DMS153 (cell line): ENCODE data around the gene COL4A2.

Experiments used
- DNase-seq: peaks from one replicate; lab custom pipeline; 2025; lab: John Stamatoyannopoulos, UW

The COL4A2 gene

GRCh38 chr13:110455444-110455843, 148.4 kb downstream of the COL4A2 start:
- DNase-seq = no peak

GRCh38 chr13:110455941-110456340, 148.9 kb downstream of the COL4A2 start:
- peak; percentile 82 for DNase-seq

DNA sequence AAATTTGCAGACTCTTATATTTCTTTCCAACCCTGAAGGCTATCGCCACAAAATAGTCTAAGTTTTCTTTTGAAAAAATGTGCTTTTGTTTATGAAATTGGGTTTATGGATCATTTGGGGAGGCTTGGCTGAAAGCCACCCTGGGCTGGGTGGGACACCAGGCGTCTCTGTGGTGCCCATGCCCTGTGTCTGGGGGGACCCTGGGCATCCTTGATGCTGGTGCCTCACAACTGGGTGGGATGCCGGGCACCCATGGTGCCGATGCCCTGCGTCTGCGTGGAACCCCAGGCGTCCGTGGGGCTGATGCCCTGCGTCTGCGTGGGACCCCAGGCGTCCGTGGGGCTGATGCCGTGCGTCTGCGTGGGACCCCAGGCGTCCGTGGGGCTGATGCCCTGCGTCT, 149.5 kb downstream of the COL4A2 start:
- no peak for DNase-seq

GRCh38 chr13:110457361-110457760, 150.3 kb downstream of the COL4A2 start:
- DNase-seq = no peak

DNA sequence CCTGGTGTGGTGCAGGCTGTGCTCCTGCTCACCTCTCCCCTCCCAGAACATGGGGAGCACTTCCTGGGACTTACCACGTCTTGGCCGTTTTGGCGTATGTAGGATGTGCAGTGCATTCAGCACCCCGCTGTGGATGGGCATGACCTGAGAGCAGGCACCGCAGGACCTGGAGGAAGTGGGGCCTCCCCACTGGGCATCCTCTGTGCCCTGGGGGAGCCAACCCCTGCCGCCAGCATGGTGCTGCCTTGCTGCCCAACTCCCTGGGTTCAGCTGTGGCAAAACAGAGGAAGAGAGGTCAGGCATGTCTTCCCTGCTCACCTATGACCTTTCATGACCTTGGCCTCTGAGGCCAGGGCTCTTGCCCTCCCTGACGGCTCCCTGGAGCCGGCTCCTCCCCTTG, 150.9 kb downstream of the COL4A2 start:
- no peak for DNase-seq

DNA sequence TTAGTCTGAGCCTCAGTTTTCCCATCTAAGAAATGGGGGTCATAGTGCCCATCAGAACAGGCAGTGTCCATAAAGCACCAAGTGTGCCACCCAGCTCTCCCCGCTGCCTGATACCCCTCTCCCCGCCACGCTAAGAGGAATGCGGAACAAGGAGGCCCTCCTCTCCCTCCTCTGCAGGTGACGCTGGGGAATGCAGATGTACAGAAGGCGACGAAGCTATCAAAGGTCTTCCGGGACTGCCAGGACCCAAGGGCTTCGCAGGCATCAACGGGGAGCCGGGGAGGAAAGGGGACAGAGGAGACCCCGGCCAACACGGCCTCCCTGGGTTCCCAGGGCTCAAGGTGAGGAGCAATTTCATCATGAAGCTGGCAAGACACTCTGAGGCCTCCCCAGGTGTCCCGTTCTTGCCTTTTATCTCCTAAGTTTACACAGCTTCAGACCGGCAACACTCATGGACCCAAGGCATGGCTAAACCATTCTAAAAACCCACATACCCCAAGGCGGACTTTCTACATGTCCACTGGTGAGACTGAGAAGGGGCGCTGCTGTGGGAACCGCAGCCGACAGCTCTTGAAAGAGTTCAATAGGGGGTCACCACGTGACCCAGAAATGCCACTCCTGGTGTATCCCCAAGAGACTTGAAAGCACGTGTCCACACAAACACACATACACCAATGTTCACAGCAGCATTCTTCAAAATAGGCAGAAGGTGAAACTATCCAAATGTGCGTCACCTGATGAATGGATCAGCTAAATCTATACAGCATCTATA, 151.7 kb downstream of the COL4A2 start:
- DNase-seq = no peak

GRCh38 chr13:110462091-110462490, 155.0 kb downstream of the COL4A2 start:
- no peak for DNase-seq

DNA sequence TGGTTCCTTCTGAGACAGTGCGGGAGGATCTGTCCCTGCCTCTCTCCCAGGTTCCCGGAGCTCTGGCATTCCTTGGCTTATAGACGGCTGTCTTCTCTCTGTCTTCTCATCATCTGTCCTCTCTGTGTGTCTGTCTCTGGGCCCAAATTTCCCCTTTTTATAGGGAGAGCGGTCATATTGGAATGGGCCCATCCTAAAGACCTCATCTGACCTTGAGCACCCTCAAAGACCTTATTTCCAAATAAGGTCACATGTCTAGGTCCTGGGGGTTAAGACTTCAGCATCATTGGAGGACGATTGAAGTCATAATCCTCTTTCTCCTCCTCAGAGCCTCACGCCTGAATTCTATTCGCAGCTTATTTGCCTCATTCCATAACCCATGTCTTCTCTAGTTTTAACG, 156.1 kb downstream of the COL4A2 start:
- DNase-seq = no peak

DNA sequence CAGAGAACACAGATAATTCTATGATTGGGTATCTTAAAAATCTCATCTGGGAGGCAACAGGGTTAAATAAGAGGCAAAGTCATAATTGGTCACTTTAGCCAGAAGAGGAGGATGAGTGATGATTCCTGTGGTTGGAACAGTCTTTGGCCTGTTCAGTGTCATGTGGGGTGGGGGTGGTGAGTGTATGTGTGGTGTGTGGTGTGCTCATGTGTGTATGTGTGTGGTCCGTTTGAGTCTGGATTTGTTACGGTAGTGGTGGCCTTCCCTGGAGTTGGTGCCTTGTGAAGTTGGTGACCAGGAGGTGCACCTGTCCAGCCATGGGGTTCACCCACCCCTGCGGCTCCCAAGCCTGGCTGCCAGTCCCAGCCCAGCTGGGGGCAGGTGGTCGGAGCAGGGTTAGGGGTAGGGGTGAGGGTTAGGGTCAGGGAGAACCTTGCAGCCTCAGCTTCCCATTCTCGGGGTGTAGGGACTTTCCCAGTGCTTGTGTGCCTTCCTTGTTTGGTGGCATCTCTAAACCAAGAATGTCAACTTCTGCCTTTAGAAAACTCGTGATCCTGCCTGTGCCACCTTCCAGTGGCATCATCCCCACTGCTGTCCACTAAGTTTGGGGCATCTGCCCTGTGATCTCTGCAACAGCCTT, 156.9 kb downstream of the COL4A2 start:
- DNase-seq = no peak

GRCh38 chr13:110464556-110465333, 157.7 kb downstream of the COL4A2 start:
- no peak for DNase-seq

GRCh38 chr13:110465696-110466095, 158.6 kb downstream of the COL4A2 start:
- no peak for DNase-seq

GRCh38 chr13:110466266-110466915, 159.3 kb downstream of the COL4A2 start:
- peak; percentile 54 for DNase-seq

- no peak for DNase-seq
Observed at GRCh38 chr13:110467516-110468110, 160.5 kb downstream of the COL4A2 start.

- DNase-seq = no peak
Observed at GRCh38 chr13:110468986-110469495, 162.0 kb downstream of the COL4A2 start.

- DNase-seq = no peak
Observed at GRCh38 chr13:110469597-110469996, 162.5 kb downstream of the COL4A2 start.

DNA sequence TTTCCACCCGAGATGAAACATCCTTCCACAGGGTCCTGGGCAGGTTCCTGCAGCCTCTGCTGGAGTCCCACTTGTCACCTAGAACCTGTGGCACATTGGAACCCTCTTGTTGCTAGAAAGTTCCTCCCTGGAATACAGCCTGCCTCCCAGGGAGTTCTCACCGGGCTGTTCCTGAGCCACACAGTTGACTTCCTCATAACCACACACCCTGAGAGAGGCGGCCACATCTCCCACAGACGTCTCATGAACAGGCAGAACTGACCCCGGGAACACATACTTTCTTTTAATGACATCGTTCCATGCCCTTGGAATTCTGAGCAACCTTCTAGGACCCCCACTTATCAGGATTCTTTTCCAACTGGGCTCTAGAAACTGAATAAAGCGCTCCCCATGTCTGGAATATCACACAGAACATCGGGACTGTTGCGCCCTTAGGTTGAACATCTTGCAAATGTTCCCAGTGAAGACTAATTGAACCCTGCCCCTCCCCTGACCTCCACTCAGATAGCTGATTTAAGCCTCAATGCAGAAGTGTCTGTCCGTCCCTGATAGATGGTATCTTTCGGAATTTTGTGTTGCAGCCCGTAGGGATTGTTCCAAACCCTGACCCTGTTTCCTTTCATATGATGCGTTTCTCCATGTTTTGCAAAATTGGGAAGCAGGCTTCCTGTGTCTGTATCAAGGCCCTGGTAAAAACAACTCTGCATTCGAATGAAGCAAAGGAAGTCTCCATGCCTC, 163.4 kb downstream of the COL4A2 start:
- no peak for DNase-seq

- no peak for DNase-seq
Observed at GRCh38 chr13:110471156-110471832, 164.2 kb downstream of the COL4A2 start.

DNA sequence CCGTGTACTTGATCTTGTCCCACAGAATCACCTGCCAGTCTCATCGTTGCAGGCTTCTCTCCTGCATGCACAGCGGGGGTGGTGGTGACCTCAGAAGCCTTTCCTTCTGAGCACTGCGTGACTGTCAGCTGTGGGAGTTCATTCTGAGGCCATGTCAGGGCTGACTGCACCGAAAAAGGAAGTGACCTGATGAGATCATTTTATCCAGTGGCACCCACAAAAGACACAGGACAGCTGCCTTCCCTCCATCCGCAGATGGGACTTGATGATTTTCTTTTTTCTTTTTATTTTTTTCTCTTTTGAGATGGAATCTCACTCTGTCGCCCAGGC, 164.7 kb downstream of the COL4A2 start:
- no peak for DNase-seq

- no peak for DNase-seq
Observed at GRCh38 chr13:110472904-110473563, 165.9 kb downstream of the COL4A2 start.

- DNase-seq = no peak
Observed at GRCh38 chr13:110474713-110475112, 167.6 kb downstream of the COL4A2 start.
